ENCODE measurements around the gene ART4.
A peak's percentile ranks its signal among the peaks of the same experiment; 100 is the strongest.

The ART4 gene

DNA sequence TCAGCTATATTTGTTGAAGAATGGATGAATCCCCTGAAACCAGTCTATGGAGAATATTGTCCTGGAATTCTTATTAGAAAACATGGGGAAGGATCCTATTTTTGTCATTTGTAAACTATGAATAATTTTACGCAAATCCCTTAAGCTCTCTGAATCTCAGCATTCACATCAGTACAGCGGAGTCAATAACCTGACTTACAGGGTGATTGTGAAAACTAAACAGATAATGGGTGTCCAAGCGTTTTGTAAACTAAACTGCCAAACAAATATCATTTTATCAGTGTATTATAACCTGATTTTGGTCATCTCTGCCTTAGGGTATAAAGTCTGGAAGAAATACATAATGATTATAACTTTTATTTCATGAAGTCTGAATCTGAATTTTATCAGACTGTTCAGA is 10.0 kb downstream of the ART4 start:
- Mint-ChIP-seq H3K9me3 (no peaks in the 10 kb centered on the region), H3K4me1 (peaks cover 9% of the 10 kb centered on the region), H3K36me3 (ENCODE audit: low read depth) (no peaks in the 10 kb centered on the region), H3K4me3 (no peak overlapping the region), H3K27ac (no peak overlapping the region), H3K27me3 (ENCODE audit: low read depth) (peaks cover 3% of the 10 kb centered on the region)
- TF ChIP-seq, protein P1, sequence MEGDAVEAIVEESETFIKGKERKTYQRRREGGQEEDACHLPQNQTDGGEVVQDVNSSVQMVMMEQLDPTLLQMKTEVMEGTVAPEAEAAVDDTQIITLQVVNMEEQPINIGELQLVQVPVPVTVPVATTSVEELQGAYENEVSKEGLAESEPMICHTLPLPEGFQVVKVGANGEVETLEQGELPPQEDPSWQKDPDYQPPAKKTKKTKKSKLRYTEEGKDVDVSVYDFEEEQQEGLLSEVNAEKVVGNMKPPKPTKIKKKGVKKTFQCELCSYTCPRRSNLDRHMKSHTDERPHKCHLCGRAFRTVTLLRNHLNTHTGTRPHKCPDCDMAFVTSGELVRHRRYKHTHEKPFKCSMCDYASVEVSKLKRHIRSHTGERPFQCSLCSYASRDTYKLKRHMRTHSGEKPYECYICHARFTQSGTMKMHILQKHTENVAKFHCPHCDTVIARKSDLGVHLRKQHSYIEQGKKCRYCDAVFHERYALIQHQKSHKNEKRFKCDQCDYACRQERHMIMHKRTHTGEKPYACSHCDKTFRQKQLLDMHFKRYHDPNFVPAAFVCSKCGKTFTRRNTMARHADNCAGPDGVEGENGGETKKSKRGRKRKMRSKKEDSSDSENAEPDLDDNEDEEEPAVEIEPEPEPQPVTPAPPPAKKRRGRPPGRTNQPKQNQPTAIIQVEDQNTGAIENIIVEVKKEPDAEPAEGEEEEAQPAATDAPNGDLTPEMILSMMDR (IDR thresholded peaks at IDR 0.05; ENCODE audit: unreplicated experiment in 3 of 3): no peak

- Mint-ChIP-seq H3K4me3 (no peak overlapping the region), H3K27ac (no peak overlapping the region), H3K4me1 (peaks cover 7% of the 10 kb centered on the region), H3K9me3 (no peaks in the 10 kb centered on the region), H3K27me3 (ENCODE audit: low read depth) (peaks cover 3% of the 10 kb centered on the region), H3K36me3 (ENCODE audit: low read depth) (no peaks in the 10 kb centered on the region)
- TF ChIP-seq, protein P1 (IDR thresholded peaks at IDR 0.05; ENCODE audit: unreplicated experiment in 3 of 3): no peak
Measured at GRCh38 chr12:14828892-14829291, 14.4 kb downstream of the ART4 start.

- H3K27me3 Mint-ChIP-seq (ENCODE audit: low read depth): peaks cover 3% of the 10 kb centered on the region
- H3K36me3 Mint-ChIP-seq (ENCODE audit: low read depth): no peaks in the 10 kb centered on the region
- peak overlapping the region in 2 of 3 experiments; percentile 46 to 80 for H3K27ac Mint-ChIP-seq
- H3K9me3 Mint-ChIP-seq: no peaks in the 10 kb centered on the region
- TF ChIP-seq, protein P1 (IDR thresholded peaks at IDR 0.05; ENCODE audit: unreplicated experiment in 3 of 3): no peak
- peaks cover 7% of the 10 kb centered on the region for H3K4me1 Mint-ChIP-seq
- no peak overlapping the region for H3K4me3 Mint-ChIP-seq
Measured at GRCh38 chr12:14827043-14827442, 16.3 kb downstream of the ART4 start.

DNA sequence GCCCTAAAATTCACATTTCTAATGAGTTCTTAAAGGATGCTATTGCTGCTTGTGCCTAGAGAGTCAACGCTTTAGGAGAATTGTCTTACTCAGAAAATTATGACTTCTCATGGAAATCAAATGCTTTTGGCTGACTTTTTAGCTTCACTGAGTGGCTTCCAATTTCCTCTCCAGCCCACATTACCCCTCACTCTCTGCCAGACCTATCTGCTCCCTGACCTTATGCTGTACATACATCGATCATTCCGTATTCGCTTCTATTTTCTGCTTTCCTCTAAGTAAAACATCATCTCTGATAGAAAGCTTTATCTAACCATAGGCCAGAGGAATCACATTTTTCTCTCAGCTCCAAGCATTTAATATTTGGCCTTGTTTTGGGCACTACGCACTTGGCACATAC is 16.8 kb downstream of the ART4 start:
- Mint-ChIP-seq H3K4me1 (peaks cover 7% of the 10 kb centered on the region), H3K9me3 (no peaks in the 10 kb centered on the region), H3K36me3 (ENCODE audit: low read depth) (no peaks in the 10 kb centered on the region), H3K27ac (peak overlapping the region; percentile 18 to 80 (median 46)), H3K4me3 (no peak overlapping the region), H3K27me3 (ENCODE audit: low read depth) (peaks cover 3% of the 10 kb centered on the region)
- TF ChIP-seq, protein P1 (IDR thresholded peaks at IDR 0.05; ENCODE audit: unreplicated experiment in 3 of 3): no peak

GRCh38 chr12:14825256-14825655 is 18.1 kb downstream of the ART4 start:
- H3K27me3 Mint-ChIP-seq (ENCODE audit: low read depth): peaks cover 3% of the 10 kb centered on the region
- H3K36me3 Mint-ChIP-seq (ENCODE audit: low read depth): no peaks in the 10 kb centered on the region
- H3K9me3 Mint-ChIP-seq: no peaks in the 10 kb centered on the region
- no peak overlapping the region for H3K4me3 Mint-ChIP-seq
- H3K4me1 Mint-ChIP-seq: peaks cover 7% of the 10 kb centered on the region
- H3K27ac Mint-ChIP-seq: no peak overlapping the region
- TF ChIP-seq, protein P1 (IDR thresholded peaks at IDR 0.05; ENCODE audit: unreplicated experiment in 3 of 3): no peak

GRCh38 chr12:14824012-14824634 is 19.2 kb downstream of the ART4 start:
- no peak overlapping the region for H3K27ac Mint-ChIP-seq
- no peaks in the 10 kb centered on the region for H3K36me3 Mint-ChIP-seq (ENCODE audit: low read depth)
- TF ChIP-seq, protein P1 (IDR thresholded peaks at IDR 0.05; ENCODE audit: unreplicated experiment in 3 of 3): no peak
- H3K4me1 Mint-ChIP-seq: peaks cover 7% of the 10 kb centered on the region
- peaks cover 3% of the 10 kb centered on the region for H3K27me3 Mint-ChIP-seq (ENCODE audit: low read depth)
- no peaks in the 10 kb centered on the region for H3K9me3 Mint-ChIP-seq
- no peak overlapping the region for H3K4me3 Mint-ChIP-seq

Measured in nephron (organoid).